ENCODE results near the gene UCK2.

DNA sequence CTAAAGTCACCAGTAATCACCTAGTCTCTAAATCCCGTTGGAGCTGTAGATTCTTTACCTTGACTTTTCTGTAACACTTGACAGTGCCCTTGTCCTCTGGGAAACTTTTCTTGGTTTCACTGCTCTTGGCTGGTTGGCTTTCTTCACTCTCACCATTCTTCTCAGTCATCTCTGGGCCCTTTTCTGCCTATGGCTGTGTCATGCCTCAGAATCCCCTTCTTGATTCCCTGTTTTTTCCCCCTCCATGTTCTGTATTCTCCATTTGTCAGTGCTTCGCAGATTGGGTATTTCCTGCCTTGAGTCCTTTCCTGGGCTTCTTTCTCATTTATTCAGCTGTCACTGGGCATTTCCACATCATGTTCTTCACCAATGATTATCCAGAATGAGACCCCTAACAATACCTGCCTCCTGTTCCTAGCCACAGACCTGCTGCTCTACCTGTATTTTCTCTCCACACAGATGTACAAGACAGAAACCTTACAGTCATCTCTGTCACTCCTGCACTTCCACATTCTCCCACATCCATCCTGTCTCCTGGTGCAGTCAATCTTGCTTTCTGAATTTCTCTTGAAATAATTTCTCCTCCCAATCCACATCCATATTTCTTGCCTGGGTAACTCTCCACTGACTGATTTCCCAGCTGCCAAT lies 14.7 kb downstream of the UCK2 start:
- TF ChIP-seq CTCF (IDR thresholded peaks at IDR 0.05), result no peak
- TF ChIP-seq POLR2A (IDR thresholded peaks at IDR 0.05; ENCODE audit: low read length), result no peak

All from A549 (cell line).